HepG2 (cell line): Measurements from ENCODE around the gene TACC3. TPM values are rescaled to one million over a fixed set of nuclear protein-coding genes. Genes with fewer than 3 reads are reported as not detected.

Experiments
- AHR ChIP-seq: IDR thresholded peaks from 2 replicates; pipeline ENCODE4 v1.6.1; 2018; ENCODE audit warnings: missing genetic modification reagents, missing compliant biosample characterization
- EED ChIP-seq: sonication (generic); formaldehyde crosslinking; IDR thresholded peaks from 2 replicates; pipeline ENCODE4 v1.5.0; 2020; ENCODE audit warnings: mild to moderate bottlenecking, missing genetic modification reagents
- ETV6 ChIP-seq: sonication (generic); formaldehyde crosslinking; conservative IDR thresholded peaks from 2 replicates; pipeline ENCODE4 v1.4.0; 2020; ENCODE audit warnings: missing genetic modification reagents
- IKZF4 ChIP-seq: sonication (generic); formaldehyde crosslinking; IDR thresholded peaks from 2 replicates; pipeline ENCODE4 v1.5.1; 2020; ENCODE audit warnings: borderline replicate concordance, mild to moderate bottlenecking, low read depth, missing genetic modification reagents; ENCODE audit errors: not compliant biosample characterization
- PCBP1 ChIP-seq: fragments of 200-400 bp; formaldehyde crosslinking; IDR thresholded peaks from 2 replicates; pipeline ENCODE4 v1.6.1; 2017; ENCODE audit warnings: mild to moderate bottlenecking, low read depth, low read length, borderline replicate concordance
- POLR2AphosphoS5 ChIP-seq: IDR thresholded peaks from 2 replicates; pipeline ENCODE4 v1.6.1; 2012; ENCODE audit warnings: low read depth, low read length
- SRSF1 ChIP-seq: fragments of 200-400 bp; formaldehyde crosslinking; optimal IDR thresholded peaks from 2 replicates; pipeline ENCODE3; 2017; ENCODE audit warnings: mild to moderate bottlenecking, low read depth, low read length, moderate library complexity
- STAG1 ChIP-seq: sonication (generic); formaldehyde crosslinking; IDR thresholded peaks from 2 replicates; pipeline ENCODE4 v1.4.0; 2020; ENCODE audit warnings: missing genetic modification reagents
- ZBTB38 ChIP-seq: sonication (generic); formaldehyde crosslinking; IDR thresholded peaks from 2 replicates; pipeline ENCODE4 v1.5.1; 2020; ENCODE audit warnings: mild to moderate bottlenecking, missing genetic modification reagents
- ZC3H13 ChIP-seq: sonication (generic); formaldehyde crosslinking; IDR thresholded peaks from 2 replicates; pipeline ENCODE4 v1.8.1; 2023; ENCODE audit warnings: mild to moderate bottlenecking, missing genetic modification reagents, moderate library complexity
- ZFAT ChIP-seq: sonication (generic); formaldehyde crosslinking; conservative IDR thresholded peaks from 2 replicates; pipeline ENCODE4 v1.8.1; 2023; ENCODE audit warnings: missing genetic modification reagents, inconsistent platforms
- ZNF235 ChIP-seq: sonication (generic); formaldehyde crosslinking; IDR thresholded peaks from 2 replicates; pipeline ENCODE4 v1.8.1; 2023; ENCODE audit warnings: mild to moderate bottlenecking, missing genetic modification reagents, borderline replicate concordance
- ZNF335 ChIP-seq: sonication (generic); formaldehyde crosslinking; IDR thresholded peaks from 2 replicates; pipeline ENCODE4 v1.4.0; 2020; ENCODE audit warnings: missing genetic modification reagents
- ZNF431 ChIP-seq: sonication (generic); formaldehyde crosslinking; IDR thresholded peaks from 2 replicates; pipeline ENCODE4 v1.9.0; 2022; ENCODE audit warnings: missing genetic modification reagents, low read depth, mild to moderate bottlenecking, borderline replicate concordance
- ZNF441 ChIP-seq: sonication (generic); formaldehyde crosslinking; IDR thresholded peaks from 2 replicates; pipeline ENCODE4 v1.7.0; 2021; ENCODE audit warnings: missing genetic modification reagents, borderline replicate concordance
- ZNF552 ChIP-seq: sonication (generic); formaldehyde crosslinking; IDR thresholded peaks from 2 replicates; pipeline ENCODE4 v1.9.0; 2022; ENCODE audit warnings: missing genetic modification reagents, mild to moderate bottlenecking, borderline replicate concordance
- ZNF746 ChIP-seq: sonication (generic); formaldehyde crosslinking; IDR thresholded peaks from 2 replicates; pipeline ENCODE4 v1.8.0; 2022; ENCODE audit warnings: mild to moderate bottlenecking, missing genetic modification reagents
- ZNF749 ChIP-seq: sonication (generic); formaldehyde crosslinking; IDR thresholded peaks from 2 replicates; pipeline ENCODE4 v1.8.0; 2022; ENCODE audit warnings: mild to moderate bottlenecking, missing genetic modification reagents, moderate library complexity, borderline replicate concordance
- ZNF878 ChIP-seq: sonication (generic); formaldehyde crosslinking; IDR thresholded peaks from 2 replicates; pipeline ENCODE4 v1.8.1; 2023; ENCODE audit warnings: mild to moderate bottlenecking, missing genetic modification reagents, moderate library complexity
- ZSCAN22 ChIP-seq: sonication (generic); formaldehyde crosslinking; IDR thresholded peaks from 2 replicates; pipeline ENCODE4 v1.4.0; 2020; ENCODE audit warnings: mild to moderate bottlenecking, missing genetic modification reagents
- ZSCAN25 ChIP-seq: sonication (generic); formaldehyde crosslinking; IDR thresholded peaks from 2 replicates; pipeline ENCODE4 v1.8.0; 2022; ENCODE audit warnings: mild to moderate bottlenecking, missing genetic modification reagents
- polyA plus RNA-seq, 8 experiments: library from polyadenylated mRNA; depleted of rRNA in 3 of 8; stranded (reverse) in 7 of 8; unstranded in 1 of 8; fragments of >200 nt; fragmentation: Illumina TruSeq in 4 of 8; extraction: Trizol in 4 of 8; gene quantifications; 2 replicates each; pipeline versions ENCODE4 v1.2.1 to v1.2.3, GENCODE V29; 2011 to 2016; ENCODE audit warnings: low read depth in 4 of 8, missing spikeins in 1 of 8, mixed read lengths in 1 of 8; ENCODE audit not compliant: insufficient read depth in 1 of 8
- total RNA-seq, 5 experiments: library from RNA; depleted of rRNA; stranded (reverse); fragments of >200 nt; fragmentation: Illumina TruSeq; extraction: Trizol; gene quantifications; 2 replicates each; pipeline ENCODE4 v1.2.3, GENCODE V29; 2016; ENCODE audit warnings: low read depth in 1 of 5
- TF ChIP-seq, protein P1 (sequence below): sonication (generic); formaldehyde crosslinking; conservative IDR thresholded peaks from 2 replicates; pipeline ENCODE4 v1.4.0; 2020; ENCODE audit warnings: missing genetic modification reagents
- TF ChIP-seq, protein P2 (sequence below): sonication (generic); formaldehyde crosslinking; IDR thresholded peaks from 2 replicates; pipeline ENCODE4 v1.4.0; 2020; ENCODE audit warnings: missing genetic modification reagents
- TF ChIP-seq, protein P3 (sequence below): sonication (generic); formaldehyde crosslinking; IDR thresholded peaks from 2 replicates; pipeline ENCODE4 v1.5.0; 2020; ENCODE audit warnings: missing genetic modification reagents, mild to moderate bottlenecking, borderline replicate concordance

TACC3 gene
- total and polyA plus RNA-seq, 2 of the 13 experiments (the other 11 are each of a cell fraction or from before 2014, with no cell fraction given): 20.3 to 21.2 TPM

DNA sequence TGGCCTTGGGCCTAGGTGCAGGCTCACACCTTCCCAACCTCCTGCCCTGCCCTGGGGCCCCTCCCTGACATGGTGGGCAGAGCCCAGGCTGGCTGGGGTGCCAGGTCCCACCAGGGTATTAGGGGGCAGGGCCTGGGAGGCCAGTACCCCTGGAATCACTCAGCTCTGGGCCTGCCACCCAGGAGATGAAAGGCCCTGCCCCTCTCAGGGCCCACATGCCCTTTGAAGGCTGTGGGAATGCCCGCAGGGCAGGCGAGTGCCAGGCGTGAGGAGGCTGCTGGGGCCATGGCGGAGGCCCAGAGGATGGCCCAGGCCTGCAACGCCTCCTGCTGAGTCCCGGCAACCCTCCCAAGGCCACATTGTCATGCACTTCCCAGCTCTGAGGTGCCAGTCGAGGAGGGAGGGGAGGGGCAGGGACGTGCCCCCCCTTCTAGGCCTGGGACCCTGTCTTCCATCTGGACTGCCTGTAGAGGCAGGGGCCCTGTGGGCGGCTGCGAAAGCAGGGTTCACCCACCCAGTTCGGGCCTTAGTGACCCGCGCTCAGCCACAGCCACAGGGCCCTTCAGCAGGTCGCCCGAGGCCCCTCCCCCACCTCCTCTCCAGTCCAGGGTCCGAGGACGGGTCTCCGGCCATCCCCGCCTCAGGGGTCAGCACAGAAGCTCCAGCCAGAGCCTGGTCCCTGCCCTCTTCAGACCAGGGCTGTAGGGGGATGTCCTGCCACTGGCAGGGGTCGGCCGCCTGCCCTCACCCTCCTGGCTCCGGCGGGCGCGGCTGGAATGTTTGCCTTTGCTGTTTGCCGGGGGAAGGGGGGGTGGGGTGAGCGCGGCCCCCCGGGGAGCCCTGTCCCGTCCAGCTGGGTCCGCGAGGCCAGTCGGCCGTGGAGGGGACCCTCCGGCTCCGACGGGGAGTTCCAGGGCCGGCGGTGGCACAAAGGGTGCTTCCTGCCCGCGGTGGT lies 45.1 kb downstream of the TACC3 start (continued):
- no peak for TF ChIP-seq AHR
- TF ChIP-seq, protein P1, sequence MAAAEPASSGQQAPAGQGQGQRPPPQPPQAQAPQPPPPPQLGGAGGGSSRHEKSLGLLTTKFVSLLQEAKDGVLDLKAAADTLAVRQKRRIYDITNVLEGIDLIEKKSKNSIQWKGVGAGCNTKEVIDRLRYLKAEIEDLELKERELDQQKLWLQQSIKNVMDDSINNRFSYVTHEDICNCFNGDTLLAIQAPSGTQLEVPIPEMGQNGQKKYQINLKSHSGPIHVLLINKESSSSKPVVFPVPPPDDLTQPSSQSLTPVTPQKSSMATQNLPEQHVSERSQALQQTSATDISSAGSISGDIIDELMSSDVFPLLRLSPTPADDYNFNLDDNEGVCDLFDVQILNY (CRISPR knock-in tag): no peak
- TF ChIP-seq ZNF335: no peak
- TF ChIP-seq ZNF878: no peak
- peak; percentile 75 for TF ChIP-seq PCBP1
- TF ChIP-seq IKZF4 (CRISPR knock-in tag): no peak
- TF ChIP-seq ZC3H13 (CRISPR knock-in tag): peak; percentile 4; the same call in 1 of the 2 replicates
- TF ChIP-seq POLR2AphosphoS5: peak; percentile 47
- peak; percentile 97 for TF ChIP-seq SRSF1
- no peak; the same call in 1 of the 2 replicates for TF ChIP-seq ZNF552
- TF ChIP-seq ETV6 (CRISPR knock-in tag): no peak
- peak; percentile 85; the same call in 1 of the 2 replicates for TF ChIP-seq ZNF235 (CRISPR knock-in tag)
- TF ChIP-seq STAG1 (CRISPR knock-in tag): peak; percentile 25
- TF ChIP-seq EED (CRISPR knock-in tag): peak; percentile 26; the same call in 1 of the 2 replicates
- TF ChIP-seq ZNF431: peak; percentile 59; the same call in 1 of the 2 replicates
- TF ChIP-seq ZBTB38 (CRISPR knock-in tag): 0 out of 2 replicates have a peak, but pooled peaks have one; percentile 7
- no peak for TF ChIP-seq ZSCAN22
- no peak for TF ChIP-seq ZFAT
- TF ChIP-seq, protein P2, sequence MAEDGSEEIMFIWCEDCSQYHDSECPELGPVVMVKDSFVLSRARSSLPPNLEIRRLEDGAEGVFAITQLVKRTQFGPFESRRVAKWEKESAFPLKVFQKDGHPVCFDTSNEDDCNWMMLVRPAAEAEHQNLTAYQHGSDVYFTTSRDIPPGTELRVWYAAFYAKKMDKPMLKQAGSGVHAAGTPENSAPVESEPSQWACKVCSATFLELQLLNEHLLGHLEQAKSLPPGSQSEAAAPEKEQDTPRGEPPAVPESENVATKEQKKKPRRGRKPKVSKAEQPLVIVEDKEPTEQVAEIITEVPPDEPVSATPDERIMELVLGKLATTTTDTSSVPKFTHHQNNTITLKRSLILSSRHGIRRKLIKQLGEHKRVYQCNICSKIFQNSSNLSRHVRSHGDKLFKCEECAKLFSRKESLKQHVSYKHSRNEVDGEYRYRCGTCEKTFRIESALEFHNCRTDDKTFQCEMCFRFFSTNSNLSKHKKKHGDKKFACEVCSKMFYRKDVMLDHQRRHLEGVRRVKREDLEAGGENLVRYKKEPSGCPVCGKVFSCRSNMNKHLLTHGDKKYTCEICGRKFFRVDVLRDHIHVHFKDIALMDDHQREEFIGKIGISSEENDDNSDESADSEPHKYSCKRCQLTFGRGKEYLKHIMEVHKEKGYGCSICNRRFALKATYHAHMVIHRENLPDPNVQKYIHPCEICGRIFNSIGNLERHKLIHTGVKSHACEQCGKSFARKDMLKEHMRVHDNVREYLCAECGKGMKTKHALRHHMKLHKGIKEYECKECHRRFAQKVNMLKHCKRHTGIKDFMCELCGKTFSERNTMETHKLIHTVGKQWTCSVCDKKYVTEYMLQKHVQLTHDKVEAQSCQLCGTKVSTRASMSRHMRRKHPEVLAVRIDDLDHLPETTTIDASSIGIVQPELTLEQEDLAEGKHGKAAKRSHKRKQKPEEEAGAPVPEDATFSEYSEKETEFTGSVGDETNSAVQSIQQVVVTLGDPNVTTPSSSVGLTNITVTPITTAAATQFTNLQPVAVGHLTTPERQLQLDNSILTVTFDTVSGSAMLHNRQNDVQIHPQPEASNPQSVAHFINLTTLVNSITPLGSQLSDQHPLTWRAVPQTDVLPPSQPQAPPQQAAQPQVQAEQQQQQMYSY (CRISPR knock-in tag): peak; percentile 59; the same call in 1 of the 2 replicates
- TF ChIP-seq, protein P3, sequence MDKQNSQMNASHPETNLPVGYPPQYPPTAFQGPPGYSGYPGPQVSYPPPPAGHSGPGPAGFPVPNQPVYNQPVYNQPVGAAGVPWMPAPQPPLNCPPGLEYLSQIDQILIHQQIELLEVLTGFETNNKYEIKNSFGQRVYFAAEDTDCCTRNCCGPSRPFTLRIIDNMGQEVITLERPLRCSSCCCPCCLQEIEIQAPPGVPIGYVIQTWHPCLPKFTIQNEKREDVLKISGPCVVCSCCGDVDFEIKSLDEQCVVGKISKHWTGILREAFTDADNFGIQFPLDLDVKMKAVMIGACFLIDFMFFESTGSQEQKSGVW (CRISPR knock-in tag): no peak
- TF ChIP-seq ZNF441 (CRISPR knock-in tag): peak; percentile 62; the same call in 1 of the 2 replicates
- TF ChIP-seq ZSCAN25: peak; percentile 70
- TF ChIP-seq ZNF746 (CRISPR knock-in tag): peak; percentile 95
- peak; percentile 83 for TF ChIP-seq ZNF749 (CRISPR knock-in tag)
